Activated CD8-positive, alpha-beta memory T cell treated with anti-CD3 and anti-CD28 coated beads, Interleukin-2, amount 50 U/mL, for 1 hour (primary cell): Measurements from ENCODE around the gene ELK4.
"Not testable (repeated sequence)": the region's sequence is repeated elsewhere in the genome, so short reads cannot be mapped to it uniquely, and the experiment has no call there.

Source experiments
- DNase-seq: peaks from one replicate; pipeline ENCODE4 v3.0.0-alpha.2; 2020; ENCODE audit errors: extremely low read depth

The ELK4 gene

DNA sequence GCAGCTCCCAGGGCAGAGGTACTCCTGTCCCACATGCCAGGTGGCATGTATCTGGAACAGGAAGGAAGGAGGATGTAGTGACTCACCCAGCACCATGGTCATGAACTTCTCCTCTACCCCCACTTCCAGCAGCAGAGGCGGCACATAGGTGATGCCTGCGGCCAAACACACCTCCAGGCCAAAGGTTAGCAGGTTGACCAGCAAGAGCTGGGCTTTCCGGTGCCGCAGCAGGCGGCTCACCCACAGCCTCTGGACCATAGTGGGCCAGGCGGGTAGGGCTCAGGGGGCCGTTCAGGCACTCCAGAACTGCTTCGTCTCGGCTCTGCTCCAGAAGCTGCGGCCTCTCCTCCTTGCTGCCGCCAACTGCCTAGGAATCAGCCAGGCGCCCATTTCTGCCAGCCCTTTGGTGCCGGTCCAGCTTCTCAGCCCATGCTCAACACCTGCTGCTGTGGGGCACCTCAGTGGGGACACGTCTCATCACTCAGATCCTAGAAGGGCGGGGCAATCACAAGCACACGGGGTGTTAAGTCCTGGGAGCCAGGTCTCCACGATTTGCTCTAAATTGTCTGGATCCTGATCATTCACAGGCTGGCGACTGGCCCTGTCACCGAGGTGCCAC is 32.7 kb upstream of the ELK4 start:
- DNase-seq: no peak

DNA sequence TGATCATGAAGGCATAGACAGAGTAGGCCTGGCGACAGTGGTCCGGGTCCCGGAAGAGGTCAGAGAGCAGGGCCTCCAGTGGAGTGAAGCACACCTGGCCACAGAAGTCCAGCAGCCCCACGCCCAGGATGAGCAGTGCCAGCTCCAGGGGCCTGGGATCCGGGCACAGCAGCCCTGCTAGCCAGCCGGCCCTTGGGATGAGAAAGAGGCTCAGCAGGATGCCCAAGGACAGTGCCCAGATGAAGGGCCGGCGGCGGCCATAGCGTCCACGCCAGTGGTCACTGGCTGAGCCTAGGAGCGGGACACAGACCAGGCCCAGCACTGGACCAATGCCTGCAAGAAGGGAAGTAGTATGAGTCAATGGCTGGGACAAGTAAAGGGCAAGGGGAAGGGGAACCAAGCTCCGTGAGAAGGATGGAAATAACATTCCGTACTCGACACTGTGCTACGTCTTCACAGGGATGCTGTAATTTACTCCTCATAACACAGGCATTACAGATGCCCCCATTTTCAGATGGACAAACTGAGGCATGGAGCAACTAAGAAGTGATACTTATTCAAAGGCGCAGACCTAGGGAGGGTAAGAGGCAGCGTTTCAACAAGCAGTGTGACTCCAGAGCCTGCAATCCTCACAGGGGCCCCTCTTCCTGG is 31.6 kb upstream of the ELK4 start:
- no peak for DNase-seq

DNA sequence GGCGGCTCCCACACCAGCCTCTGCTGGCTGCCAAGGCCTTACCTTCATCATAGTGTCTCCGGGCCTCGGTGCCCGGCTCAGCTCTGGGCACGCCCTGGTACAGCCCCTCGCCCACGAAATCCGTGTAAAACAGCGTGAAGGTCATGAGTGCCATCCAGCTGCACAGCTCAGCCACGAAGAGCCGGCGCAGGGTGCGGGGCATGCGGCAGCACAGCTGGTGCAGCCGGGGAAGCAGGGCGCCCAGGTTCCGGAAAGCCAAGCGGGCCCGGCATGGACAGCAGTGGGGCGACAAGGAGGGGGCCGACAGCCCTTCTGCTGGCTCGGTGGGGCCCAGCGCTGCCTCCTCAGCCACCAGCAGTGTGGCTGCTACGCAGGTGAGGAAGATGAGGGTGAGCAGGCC is 31.0 kb upstream of the ELK4 start:
- no peak for DNase-seq

DNA sequence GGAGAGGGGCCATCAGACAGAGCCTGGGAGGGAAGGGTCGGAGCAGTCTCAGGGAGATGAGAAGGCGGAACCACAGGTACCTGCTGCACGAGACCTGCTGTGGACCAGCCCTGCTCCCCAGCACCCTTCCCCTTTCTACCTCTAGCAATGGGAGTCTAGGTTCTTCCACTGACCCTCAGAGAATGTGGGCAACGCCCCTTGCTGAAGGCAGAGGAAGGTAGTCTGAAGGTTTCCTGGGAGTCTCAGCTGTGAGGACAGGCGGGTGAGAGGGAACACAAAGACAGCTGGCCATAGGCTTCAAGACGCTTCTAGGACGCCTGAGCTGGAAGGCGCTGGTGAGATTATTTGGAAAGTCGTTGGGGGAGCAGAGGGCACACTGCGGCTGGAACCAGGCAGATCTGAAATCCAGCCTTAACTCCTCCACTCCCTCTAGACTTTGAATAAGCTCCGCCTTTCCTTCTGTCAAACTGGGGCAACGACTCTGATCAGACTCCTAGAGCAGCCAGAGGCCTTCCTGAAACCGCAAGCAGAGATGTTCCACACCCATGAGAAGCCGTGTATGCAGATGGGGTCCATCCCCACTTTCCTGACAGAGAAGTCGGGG is 30.4 kb upstream of the ELK4 start:
- DNase-seq: no peak

DNA sequence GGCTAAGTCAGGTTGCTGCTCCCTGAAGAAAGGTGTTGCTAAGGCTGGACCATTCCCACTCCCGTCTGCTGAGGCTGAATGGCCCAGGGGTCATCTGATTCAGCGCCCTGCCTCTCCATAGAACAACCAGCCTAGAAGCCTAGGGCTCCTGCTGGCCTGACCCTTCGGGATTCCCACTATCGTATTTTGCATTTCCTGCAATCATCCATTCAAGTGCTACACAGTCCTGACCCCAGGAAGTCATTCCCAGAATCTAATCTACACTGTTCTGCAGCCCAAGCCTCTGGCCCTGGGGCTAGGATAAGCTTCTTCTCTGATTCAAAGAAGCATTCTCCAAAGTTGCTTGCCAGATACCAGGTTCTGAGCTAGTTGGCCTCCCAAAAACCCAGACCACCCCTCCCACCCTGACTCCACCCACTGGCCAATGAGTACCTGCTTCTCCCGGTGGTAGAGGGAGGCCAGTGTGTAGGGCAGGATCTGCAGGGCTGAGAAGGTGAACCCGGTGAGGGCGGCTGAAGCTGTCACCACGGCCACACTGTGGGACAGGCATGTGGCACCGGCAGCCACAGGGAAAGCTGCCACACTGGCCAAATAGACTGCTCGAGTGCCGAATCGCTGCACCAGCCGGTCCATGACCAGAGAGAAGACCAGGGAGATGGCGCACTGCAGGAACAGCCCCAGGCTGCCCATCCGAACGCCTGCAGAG is 29.8 kb upstream of the ELK4 start:
- no peak for DNase-seq

DNA sequence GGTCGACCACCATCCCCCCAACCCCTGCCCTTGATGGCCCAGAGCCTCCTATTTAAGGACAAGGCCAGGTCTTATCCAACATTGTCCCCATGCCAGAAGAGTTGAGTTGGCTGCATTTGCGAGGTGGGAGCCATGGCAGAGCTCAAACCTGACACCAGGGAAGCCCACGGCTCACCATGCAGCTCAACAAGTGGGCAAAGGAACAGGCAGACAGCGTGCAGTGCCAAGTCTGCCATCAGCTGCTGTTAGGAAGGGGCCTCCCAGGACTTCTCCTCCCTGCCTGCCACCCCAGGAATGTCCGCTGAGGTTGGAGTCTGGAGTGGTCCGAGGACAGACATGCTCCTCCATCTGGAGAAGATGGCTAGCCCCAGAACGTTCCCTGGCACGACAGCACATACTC is 28.6 kb upstream of the ELK4 start:
- no peak for DNase-seq

DNA sequence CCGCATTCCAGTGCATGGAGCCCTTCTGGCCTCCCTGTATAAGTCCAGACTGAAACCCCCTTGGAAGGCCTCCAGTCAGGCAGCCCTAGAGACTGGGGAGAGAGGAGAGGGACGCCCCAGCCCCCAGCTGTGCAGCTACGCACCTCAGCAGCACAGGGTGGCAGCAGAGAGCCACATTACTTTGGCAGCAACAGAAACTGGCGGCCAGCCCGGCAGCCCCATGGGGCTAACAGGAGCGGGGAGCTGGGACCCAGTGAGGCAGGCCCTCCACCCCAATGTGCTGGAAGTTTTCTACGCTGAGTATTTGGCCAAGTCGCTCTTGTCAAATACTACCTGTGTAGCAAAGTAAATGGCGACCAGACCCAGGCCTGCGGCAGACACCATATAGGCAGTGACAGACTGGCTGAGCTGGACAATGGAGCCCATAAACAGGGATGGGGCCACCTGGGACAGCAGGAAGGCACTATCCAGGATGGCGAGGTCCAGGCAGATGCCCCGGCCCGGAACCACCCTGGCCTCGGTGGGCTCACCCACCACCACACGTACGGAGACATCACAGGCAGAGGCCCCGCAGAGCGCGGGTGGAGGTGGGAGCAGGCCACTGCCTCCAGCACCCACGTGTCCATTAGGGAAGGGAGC is 27.3 kb upstream of the ELK4 start:
- DNase-seq: no peak

DNA sequence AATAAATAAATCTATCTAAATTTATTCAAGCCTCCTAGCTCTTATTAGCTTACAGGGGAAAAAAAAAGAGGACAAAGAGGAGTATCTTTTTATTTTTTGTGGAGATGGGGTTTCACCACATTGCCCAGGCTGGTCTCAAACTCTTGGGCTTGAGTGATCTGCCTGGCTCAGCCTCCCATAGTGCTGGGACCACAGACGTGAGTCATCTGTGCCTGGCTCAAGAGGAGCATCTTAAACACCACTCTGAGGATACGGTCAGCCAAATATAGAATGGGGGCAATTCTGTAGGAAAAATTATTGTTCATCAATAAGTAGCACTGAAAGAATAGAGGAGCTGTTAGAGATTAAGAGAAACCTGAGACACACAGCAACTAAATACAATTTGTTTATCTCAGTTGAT is 24.4 kb upstream of the ELK4 start:
- no peak for DNase-seq

DNA sequence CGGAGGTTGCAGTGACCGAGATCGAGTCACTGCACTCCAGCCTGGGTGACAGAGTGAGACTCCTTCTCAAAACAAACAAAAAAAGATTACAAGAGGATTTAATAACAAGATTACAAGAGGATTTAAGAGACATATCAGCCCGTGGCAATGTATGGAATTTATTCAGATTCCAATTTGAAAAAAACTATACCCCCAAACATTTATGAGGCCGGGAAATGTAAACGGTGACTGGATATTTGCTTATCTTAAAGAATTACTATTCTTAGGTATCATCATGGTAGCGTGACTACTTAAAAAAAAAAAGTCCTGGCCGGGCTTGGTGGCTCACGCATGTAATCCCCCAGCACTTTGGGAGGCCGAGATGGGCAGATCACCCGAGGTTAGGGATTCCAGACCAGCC is 21.2 kb upstream of the ELK4 start:
- DNase-seq: no peak

DNA sequence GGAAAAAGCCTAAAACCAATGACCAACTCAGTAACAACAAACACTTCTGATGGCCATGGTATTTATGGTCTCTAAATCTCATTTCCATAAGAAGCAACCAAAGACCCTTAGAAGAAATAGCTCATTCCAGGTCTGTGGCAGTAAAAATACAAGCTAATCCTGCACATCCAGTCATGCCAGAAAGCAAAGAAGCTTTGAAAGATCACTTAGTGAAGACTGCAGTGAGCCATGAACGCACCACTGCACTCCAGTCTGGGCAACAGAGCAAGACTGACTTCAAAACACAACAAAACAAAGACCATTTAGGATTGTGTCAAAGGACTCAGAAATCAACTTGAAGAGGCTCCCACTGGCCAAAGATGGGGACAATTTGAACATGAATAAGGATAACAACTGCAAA is 18.4 kb upstream of the ELK4 start:
- no peak for DNase-seq

DNA sequence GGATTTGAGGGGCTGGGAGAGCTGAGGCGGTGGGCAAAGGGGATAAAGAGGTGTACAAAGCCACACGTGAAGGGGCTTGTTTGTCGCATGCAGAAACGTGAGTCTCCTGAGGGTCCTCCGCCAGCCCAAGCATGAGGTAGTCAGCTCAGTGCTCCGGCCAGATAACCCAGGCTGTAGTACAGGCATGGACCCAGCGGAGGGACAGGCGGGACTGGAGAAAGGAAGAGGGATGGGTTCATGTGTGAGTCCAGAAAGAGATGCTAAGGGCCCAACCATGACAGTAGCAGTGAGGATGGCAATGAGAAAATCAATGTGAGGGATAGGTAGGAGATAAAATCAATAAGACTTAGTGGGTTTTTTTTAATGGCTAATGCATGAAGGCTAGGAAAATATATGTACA is 13.7 kb upstream of the ELK4 start:
- DNase-seq: no peak

DNA sequence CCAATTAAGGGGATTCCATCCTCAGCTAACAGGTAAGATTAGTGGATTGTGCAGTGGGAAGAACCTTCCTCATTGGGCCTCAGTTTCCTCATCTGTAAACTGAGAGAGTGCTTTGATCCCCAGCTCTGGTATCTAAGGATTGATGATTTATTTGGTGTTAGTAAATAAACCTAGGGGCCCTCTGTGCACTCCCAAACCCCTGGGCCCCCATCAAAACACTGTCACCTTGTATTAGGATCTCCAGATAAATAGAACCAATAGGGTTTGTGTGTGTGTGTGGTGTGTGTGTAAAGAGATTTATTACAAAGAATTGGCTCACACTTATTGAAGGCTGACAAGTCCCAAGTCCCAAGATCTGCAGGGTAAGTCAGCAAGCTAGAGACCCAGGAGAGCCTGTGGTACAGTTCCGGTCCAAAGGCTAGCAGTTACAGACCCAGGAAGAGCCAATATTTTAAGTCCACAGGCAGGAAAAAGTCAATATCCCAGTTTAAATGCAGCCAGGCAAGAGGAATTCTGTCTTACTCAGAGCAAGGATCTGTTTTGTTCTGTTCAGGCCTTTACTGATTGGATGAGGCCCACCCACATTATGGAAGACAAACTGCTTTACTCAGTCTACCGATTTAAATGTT is 11.0 kb upstream of the ELK4 start:
- DNase-seq: no peak

DNA sequence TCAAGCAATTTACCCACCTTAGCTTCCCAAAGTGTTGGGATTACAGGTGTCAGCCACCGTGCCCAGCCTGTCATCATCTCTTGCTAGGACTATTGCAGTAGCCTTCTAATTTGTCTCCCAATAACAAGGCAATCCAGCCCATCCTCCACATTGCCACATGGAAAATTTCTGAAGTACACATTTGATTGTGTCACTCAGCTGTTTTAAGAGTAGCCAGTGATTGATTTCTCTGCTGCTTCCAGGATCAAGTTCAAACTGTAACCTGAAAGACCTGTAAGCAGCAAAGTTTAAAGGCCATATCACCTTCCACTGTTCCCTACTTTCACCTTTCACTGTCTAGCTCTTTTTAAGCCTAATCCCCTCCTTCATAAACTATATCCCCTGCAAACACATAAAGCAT is 7.8 kb upstream of the ELK4 start:
- no peak for DNase-seq

DNA sequence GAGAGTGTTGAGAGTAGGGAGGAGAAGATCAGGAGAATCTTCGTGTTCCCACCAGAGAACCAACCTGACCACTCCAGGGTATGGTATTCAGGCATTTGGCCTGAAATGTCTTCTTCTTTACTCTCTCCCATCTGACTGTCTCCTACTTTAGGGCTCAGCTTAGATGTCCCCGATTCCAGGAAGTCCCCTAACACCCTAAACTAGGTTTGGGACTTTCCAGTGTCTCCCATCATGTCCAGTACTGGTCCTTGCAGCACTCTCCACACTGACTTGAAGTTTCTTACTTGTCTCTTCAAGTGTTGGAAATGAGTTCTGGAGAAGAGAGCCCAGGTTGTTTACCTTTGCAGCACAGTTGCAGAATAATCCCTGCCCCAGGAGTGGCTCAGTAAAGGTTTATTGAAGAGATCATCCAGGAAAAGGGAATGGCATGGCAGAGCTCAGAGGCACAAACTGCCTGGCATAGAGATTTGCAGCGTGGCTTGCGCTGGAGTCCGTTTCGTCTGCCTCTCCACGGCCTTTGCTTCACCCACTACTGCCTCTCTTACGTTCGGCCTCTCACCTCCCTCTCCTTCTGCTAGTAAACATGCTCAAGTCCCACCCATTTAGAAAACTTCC is 6.2 kb upstream of the ELK4 start:
- no peak for DNase-seq

DNA sequence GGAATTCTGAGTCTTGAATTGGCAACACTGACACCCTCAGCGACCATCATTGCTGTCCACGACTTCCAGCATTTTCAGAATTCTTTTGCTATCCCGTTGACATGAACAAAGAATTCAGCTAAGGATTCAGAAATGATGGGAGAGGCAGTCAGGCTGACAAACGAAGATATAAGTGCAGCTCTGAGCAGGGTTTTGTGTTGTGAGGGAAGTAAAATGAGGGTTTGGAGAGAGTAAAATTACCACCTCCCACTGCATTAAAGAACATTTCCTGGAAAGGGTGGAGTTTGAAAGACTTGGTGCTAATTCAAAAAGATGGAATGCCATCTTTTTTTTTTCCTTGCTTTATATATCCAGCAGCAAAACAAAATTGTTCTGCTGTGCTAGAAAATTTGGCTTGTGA is 4.9 kb upstream of the ELK4 start:
- DNase-seq: no peak

DNA sequence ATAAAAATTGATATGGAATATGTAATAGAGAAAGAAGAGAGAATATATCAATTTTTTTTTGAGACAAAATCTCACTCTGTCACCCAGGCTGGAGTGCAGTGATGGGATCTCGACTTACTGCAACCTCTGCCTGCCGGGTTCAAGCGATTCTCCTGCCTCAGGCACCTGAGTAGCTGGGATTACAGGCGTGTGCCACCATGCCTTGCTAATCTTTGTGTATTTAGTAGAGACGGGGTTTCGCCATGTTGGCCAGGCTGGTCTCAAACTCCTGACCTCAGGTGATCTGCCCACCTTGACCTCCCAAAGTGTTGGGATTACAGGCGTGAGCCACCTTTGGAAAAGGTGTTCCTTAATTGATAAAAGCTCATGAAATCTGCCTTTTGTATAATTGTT is 4.3 kb upstream of the ELK4 start:
- DNase-seq: not testable (repeated sequence)

DNA sequence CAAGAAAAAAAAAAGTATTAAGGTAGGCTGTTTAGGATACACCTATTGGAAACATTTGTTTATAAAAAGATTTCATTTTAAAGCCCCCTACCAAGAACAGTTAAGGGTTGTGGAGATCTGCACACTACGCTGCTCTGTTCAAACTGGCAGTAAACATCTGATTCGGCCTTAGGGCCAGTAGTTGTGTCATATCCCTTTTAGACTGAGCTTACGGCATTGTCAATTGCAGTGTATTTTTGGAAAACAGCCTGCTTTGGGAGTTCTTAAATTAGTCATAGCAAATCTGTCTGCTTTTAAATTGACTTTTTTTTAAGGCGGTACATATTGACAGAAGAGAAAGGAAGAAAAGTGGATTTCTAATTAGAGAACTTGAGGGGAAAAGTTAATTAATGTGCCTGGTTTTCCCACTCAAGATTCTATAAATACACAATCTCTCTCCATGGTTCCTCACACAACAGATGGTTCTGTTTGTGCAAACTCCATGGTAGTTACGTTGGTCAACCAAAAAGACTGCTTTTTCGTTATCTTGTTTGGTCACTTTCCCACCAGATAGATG is 1.7 kb upstream of the ELK4 start:
- DNase-seq: no peak

DNA sequence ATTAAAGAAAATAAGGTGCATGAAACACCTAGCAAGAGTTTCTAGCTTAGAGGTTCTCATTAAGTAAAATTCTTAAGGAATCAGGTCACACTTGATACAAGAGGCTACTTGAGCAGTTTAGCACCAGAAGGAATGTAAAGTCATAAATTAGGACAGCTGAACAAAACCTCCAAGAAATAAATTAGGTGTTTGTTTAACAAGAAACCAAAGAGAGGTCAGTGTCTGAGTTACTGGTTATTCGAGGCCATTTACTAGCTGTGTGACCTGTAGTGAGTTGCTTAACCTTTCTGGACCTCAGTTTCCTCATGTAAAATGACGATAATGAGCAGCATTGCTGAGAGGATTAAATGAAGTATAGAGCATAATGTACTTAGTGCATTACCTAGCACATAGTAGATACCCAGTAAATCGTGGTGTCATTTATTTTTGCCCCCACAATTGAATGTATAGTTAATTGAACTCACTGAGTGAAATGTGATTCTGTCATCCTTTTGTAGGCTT is 908 bp upstream of the ELK4 start:
- no peak for DNase-seq

DNA sequence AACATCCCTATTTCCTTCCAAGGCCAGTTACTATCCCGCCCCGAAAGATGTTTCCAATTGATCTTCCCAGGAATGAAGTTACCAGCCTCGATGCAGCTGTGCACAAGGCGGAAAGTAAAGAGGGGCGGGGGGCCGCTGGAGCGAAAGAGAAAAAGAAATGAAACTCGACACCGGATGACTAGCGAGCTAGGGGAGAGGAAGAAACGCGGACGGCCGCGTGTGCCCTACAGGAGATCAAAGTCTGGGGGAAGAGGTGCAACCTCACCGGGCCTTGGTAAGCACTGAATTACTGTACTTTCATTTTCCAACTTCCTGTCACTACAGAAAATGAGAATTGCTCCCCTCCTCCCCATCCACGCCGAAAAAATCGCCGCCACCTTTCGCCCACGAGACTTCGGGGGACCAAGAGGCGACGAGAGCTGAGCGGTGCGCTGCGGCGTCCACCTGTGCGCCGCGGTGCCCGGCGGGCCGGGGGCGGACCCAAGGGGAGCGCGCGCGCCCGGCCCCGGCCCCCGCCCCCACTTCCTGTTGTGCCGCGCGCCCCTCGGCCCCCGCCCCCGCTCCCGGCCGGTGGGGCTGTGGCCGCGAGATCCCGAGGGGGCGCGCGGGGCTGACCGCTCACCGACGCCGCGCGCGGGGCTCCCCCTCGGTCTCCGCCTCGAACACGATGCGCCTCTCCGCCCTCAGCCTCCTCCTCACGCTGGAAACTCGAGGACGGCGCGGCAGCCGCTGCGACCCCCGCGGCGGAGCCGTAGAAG is 622 bp downstream of the ELK4 start:
- peak; percentile 63 for DNase-seq

DNA sequence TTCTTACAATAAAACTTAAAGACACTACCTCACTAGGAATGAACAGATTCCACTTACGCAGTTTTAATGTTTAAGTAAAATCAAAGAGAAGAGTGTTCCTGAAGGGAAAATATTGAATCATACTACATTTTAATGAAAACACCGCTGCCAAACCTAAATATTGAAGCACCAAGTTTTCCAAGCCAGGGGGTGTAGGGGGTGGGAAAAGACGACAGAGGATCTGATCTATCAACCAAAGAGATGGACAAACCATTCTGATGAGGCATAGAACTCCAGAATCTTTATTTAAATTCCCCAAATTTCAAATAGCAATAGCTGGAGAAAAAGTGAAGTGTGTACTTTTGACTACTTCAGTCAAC is 1.2 kb downstream of the ELK4 start:
- no peak for DNase-seq

DNA sequence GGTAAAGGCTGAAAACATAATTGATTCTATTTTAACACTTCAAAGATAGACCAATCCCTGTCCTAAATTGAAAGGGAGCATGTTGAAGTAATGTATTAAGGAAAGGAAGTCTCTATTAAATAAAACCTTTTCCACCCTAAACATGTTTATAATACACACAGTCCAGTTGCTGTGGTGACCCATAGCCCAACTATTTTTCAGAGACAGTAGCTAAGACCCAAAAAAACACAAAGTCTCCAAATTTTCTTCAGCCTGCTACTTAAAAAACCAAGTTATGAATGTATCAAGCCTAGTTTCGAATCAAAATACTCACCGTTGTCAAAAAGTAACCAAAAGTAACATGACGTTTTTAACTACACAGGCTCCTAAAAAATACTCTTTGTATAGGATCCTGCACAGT is 1.6 kb downstream of the ELK4 start:
- DNase-seq: no peak
